Endodermal cell (in vitro differentiated cells): ENCODE measurements around the gene MRGPRX1. TPM values are rescaled to one million over a fixed set of nuclear protein-coding genes. Genes with fewer than 3 reads are reported as not detected.

ENCODE experiments used
- DNase-seq: peaks from one replicate; pipeline ENCODE4 v3.0.0-alpha.2; 2017
- H3K27ac ChIP-seq: 2 replicates; pipeline ENCODE4 v1.5.1; 2013; ENCODE audit warnings: mild to moderate bottlenecking, low read depth, low read length, moderate library complexity
- H3K27me3 ChIP-seq: 2 replicates; pipeline ENCODE4 v1.6.1; 2013; ENCODE audit warnings: mild to moderate bottlenecking, low read length, moderate library complexity; ENCODE audit not compliant: insufficient read depth, control insufficient read depth, poor library complexity, severe bottlenecking
- H3K36me3 ChIP-seq: 2 replicates; pipeline ENCODE4 v1.7.0; 2013; ENCODE audit warnings: mild to moderate bottlenecking, low read length, moderate library complexity; ENCODE audit not compliant: control insufficient read depth, insufficient read depth
- H3K4me1 ChIP-seq: one replicate; pipeline ENCODE4 v1.7.0; 2013; ENCODE audit warnings: low read length; ENCODE audit not compliant: control insufficient read depth, insufficient read depth
- H3K4me3 ChIP-seq: 2 replicates; pipeline ENCODE4 v1.5.1; 2013; ENCODE audit warnings: mild to moderate bottlenecking, low read length, moderate library complexity
- H3K9ac ChIP-seq: 2 replicates; pipeline ENCODE4 v1.6.1; 2013; ENCODE audit warnings: mild to moderate bottlenecking, low read length, moderate library complexity; ENCODE audit not compliant: poor library complexity, severe bottlenecking; ENCODE audit errors: extremely low read depth
- H3K9me3 ChIP-seq: 2 replicates; pipeline ENCODE4 v1.6.1; 2013; ENCODE audit warnings: mild to moderate bottlenecking, low read length, moderate library complexity; ENCODE audit not compliant: control insufficient read depth
- H3K27ac Mint-ChIP-seq: 2 replicates; pipeline ENCODE4 v1.8.0; 2020; ENCODE audit warnings: mixed read lengths
- H3K27me3 Mint-ChIP-seq: 2 replicates; pipeline ENCODE4 v1.8.0; 2021; ENCODE audit warnings: mild to moderate bottlenecking, mixed read lengths; ENCODE audit not compliant: insufficient read depth
- H3K36me3 Mint-ChIP-seq: 2 replicates; pipeline ENCODE4 v1.8.0; 2020; ENCODE audit warnings: low read depth, mixed read lengths
- H3K4me1 Mint-ChIP-seq: 2 replicates; pipeline ENCODE4 v1.8.0; 2020; ENCODE audit warnings: mixed read lengths
- H3K4me3 Mint-ChIP-seq: 2 replicates; pipeline ENCODE4 v1.8.0; 2020; ENCODE audit warnings: mild to moderate bottlenecking, moderate library complexity, mixed read lengths
- H3K9me3 Mint-ChIP-seq: 2 replicates; pipeline ENCODE4 v1.8.0; 2020; ENCODE audit warnings: mild to moderate bottlenecking, mixed read lengths
- CTCF ChIP-seq: fragments of 200-600 bp; sonication (generic); conservative IDR thresholded peaks from 2 replicates; pipeline ENCODE4 v1.5.0; 2021; ENCODE audit warnings: antibody characterized with exemption, mild to moderate bottlenecking
- WGBS, 2 experiments: methylation state at CpG; one replicate each; pipeline versions ENCODE4 v1.1.5 to v1.1.7; 2013; ENCODE audit warnings: missing lambda C conversion rate in 2 of 2, mixed read lengths in 1 of 2; ENCODE audit not compliant: insufficient coverage in 1 of 2, insufficient read length in 1 of 2; 5-methylcytosine and 5-hydroxymethylcytosine counted together
- total RNA-seq, 2 donors: library from RNA; stranded (reverse); fragmentation: NEBNext Ultra II Directional in 1 of 2; extraction: Animal tissue kit (Norgen Biotek cat#: 25700) in 1 of 2; gene quantifications; 2 replicates in 1 of 2; 3 replicates in 1 of 2; pipeline ENCODE4 v1.2.1, GENCODE V29; 2021

MRGPRX1 gene
- total RNA-seq, 2 donors from 2014 or later: not detected

GRCh38 chr11:18969720-18970119, 30.5 kb upstream of the MRGPRX1 start:
- no peak for TF ChIP-seq CTCF
- DNase-seq: no peak
- Histone ChIP-seq H3K36me3 (no peaks in the 10 kb centered on the region), H3K4me3 (no peak overlapping the region), H3K27ac (no peak overlapping the region), H3K9ac (no peak overlapping the region), H3K27me3 (peaks cover 53% of the 10 kb centered on the region), H3K4me1 (no peaks in the 10 kb centered on the region), H3K9me3 (no peaks in the 10 kb centered on the region)
- no peak overlapping the region for H3K4me3 Mint-ChIP-seq
- no peaks in the 10 kb centered on the region for H3K36me3 Mint-ChIP-seq
- H3K27me3 Mint-ChIP-seq: peaks cover 39% of the 10 kb centered on the region
- no peaks in the 10 kb centered on the region for H3K9me3 Mint-ChIP-seq
- no peak overlapping the region for H3K27ac Mint-ChIP-seq
- WGBS, 2 experiments: 94 to 100% methylated on average over 2 to 3 of the region's 3 CpGs
- H3K4me1 Mint-ChIP-seq: peaks cover 12% of the 10 kb centered on the region

DNA sequence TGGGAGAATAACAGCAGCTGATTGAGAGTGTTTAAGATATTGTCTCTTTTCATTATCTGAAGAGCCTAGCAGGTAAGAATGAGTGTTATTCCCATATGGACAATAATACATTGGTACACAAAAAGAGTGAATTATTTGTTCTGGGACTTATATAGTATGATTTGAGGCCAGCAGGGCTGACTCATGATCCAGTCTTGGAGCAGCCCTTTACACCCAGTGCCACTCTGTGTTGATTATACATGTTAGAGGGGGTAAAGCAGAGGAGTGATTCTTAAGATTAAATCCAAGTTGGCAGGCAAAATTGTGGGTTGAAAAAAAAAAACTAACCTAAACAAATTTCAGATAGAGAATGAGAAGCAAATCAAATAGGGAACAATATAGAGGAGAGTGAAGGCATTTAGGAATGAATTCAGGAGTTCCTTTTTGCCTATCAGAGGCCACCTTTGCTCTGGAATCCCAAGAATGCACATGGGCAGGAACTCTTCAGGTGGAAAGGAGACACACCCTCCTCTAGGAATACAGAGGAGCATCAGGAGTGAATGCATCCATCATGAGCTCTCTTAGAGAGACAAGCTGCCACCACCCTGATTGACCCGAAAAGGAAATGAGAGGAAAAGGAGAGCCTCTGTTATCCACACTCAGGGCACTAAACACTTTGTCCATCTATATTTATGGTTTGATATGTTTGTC, 19.2 kb upstream of the MRGPRX1 start:
- DNase-seq: peak; percentile 70
- H3K27me3 ChIP-seq: peaks cover 9% of the 10 kb centered on the region
- no peaks in the 10 kb centered on the region for H3K9me3 ChIP-seq
- Mint-ChIP-seq H3K9me3 (no peaks in the 10 kb centered on the region), H3K27me3 (peaks cover 10% of the 10 kb centered on the region), H3K4me3 (no peak overlapping the region), H3K4me1 (peaks cover 15% of the 10 kb centered on the region), H3K27ac (peak overlapping the region; percentile 70), H3K36me3 (no peaks in the 10 kb centered on the region)
- no peak overlapping the region for H3K4me3 ChIP-seq
- no peak for TF ChIP-seq CTCF
- no peak overlapping the region for H3K9ac ChIP-seq
- H3K4me1 ChIP-seq: no peaks in the 10 kb centered on the region
- 67 to 94% methylated on average over 1 of the region's 1 CpG for WGBS, 2 experiments
- no peaks in the 10 kb centered on the region for H3K36me3 ChIP-seq
- no peak overlapping the region for H3K27ac ChIP-seq

- WGBS, 2 experiments: 93 to 95% methylated on average over 15 to 16 of the region's 16 CpGs
Measured at GRCh38 chr11:18956630-18957029, 17.4 kb upstream of the MRGPRX1 start.

More at GRCh38 chr11:18956630-18957029, 17.4 kb upstream of the MRGPRX1 start:
- Histone ChIP-seq H3K4me3 (no peak overlapping the region), H3K27ac (no peak overlapping the region), H3K36me3 (no peaks in the 10 kb centered on the region), H3K9ac (no peak overlapping the region), H3K9me3 (no peaks in the 10 kb centered on the region), H3K27me3 (peaks cover 9% of the 10 kb centered on the region), H3K4me1 (no peaks in the 10 kb centered on the region)
- H3K36me3 Mint-ChIP-seq: no peaks in the 10 kb centered on the region
- H3K27me3 Mint-ChIP-seq: peaks cover 14% of the 10 kb centered on the region
- no peaks in the 10 kb centered on the region for H3K9me3 Mint-ChIP-seq
- H3K4me3 Mint-ChIP-seq: no peak overlapping the region
- no peak for DNase-seq
- no peak overlapping the region for H3K27ac Mint-ChIP-seq
- no peak for TF ChIP-seq CTCF
- peaks cover 15% of the 10 kb centered on the region for H3K4me1 Mint-ChIP-seq
